ENCODE data around the gene ZNF335. TPM values are rescaled to one million over a fixed set of nuclear protein-coding genes. Genes with fewer than 3 reads are reported as not detected.
A peak's percentile ranks its signal among the peaks of the same experiment; 100 is the strongest.

ZNF335 gene, protein sequence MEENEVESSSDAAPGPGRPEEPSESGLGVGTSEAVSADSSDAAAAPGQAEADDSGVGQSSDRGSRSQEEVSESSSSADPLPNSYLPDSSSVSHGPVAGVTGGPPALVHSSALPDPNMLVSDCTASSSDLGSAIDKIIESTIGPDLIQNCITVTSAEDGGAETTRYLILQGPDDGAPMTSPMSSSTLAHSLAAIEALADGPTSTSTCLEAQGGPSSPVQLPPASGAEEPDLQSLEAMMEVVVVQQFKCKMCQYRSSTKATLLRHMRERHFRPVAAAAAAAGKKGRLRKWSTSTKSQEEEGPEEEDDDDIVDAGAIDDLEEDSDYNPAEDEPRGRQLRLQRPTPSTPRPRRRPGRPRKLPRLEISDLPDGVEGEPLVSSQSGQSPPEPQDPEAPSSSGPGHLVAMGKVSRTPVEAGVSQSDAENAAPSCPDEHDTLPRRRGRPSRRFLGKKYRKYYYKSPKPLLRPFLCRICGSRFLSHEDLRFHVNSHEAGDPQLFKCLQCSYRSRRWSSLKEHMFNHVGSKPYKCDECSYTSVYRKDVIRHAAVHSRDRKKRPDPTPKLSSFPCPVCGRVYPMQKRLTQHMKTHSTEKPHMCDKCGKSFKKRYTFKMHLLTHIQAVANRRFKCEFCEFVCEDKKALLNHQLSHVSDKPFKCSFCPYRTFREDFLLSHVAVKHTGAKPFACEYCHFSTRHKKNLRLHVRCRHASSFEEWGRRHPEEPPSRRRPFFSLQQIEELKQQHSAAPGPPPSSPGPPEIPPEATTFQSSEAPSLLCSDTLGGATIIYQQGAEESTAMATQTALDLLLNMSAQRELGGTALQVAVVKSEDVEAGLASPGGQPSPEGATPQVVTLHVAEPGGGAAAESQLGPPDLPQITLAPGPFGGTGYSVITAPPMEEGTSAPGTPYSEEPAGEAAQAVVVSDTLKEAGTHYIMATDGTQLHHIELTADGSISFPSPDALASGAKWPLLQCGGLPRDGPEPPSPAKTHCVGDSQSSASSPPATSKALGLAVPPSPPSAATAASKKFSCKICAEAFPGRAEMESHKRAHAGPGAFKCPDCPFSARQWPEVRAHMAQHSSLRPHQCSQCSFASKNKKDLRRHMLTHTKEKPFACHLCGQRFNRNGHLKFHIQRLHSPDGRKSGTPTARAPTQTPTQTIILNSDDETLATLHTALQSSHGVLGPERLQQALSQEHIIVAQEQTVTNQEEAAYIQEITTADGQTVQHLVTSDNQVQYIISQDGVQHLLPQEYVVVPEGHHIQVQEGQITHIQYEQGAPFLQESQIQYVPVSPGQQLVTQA (N-terminal part only)
- 17.3 TPM for polyA plus RNA-seq (2013, experiment 1 of 4)
- 17.7 TPM for polyA plus RNA-seq (2013, experiment 2 of 4)
- 14.8 TPM for polyA plus RNA-seq (2013, experiment 3 of 4)
- 15.1 TPM for polyA plus RNA-seq (2013, experiment 4 of 4)

DNA sequence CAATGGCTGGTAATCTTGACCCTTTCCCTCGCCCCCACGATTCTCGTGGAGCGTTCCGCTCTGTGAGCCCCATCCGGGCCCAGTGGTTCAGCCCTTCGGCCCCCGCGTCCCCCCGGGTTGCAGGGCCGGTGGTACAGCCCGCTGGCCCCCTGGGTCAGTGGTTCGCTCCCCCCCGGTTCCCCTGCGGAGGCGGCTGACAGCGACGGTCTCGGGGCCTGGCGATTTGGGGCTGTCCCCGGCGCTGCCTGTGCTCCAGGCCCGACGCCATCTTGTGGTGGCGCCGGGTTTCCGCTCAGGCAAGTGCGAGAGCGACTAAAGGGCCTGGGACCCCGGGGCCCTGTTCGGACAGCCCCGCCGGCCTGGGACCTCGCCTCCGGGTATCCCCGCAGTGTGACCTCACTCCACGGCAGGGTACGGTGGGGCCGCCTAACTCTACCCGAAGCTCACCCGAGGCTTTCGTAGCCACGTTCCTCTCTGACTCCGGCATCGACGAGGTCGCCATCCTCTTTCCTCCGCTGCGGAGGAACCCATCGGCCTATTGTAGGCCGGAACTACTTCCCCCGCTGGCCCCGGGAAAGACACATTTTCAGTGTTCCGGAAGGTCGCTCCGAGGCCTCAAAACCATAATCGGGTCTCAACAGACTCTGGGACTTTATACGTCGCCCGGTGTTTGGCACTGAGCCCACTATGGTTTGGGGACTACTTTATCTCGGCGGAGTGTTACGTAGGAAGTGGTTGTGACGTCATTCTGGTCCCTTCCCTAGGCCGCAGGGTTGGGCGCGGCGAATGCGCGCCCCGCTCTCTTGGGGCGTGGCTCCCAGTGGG is at the start of gene ZNF335:
ZNF335 (minus strand) TSS at position 529 of the 825 bp plus-strand sequence. CDS start 793 bp downstream, outside the sequence.
- peak within 1 kb of the TSS; percentile 100 for H3K27ac ChIP-seq (ENCODE audit: insufficient read depth, low read depth, low read length, poor library complexity, severe bottlenecking)
- H3K36me3 ChIP-seq (ENCODE audit: control insufficient read depth, insufficient read depth, low read length) = peaks cover 6% of the 10 kb centered on the region
- 0% methylated on average over 72 of the region's 72 CpGs for WGBS, 2 experiments

DNA sequence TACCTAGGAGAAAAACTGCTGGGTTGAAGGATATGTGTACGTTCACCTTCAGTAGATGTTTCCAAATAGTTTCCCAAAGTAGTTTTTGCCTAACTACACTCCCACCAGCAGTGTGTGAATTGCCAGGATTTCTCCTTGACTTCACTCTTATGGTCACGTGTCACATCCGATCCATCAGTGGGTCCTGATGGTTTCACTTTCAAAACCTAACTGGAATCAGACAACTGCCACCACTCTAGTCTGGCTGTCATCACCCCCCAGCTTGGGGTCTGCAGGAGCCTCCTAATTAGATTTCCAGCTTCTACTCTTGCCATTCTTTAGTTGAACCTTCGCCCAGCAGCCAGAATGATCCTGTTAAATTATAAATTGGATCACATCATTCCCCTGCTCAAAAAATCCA is 48.6 kb upstream of the ZNF335 start:
- Histone ChIP-seq H3K27ac (ENCODE audit: insufficient read depth, low read depth, low read length, poor library complexity, severe bottlenecking) (no peak overlapping the region), H3K4me3 (ENCODE audit: insufficient read depth, low read depth, low read length) (no peak overlapping the region), H3K9me3 (ENCODE audit: control insufficient read depth, low read length) (no peaks in the 10 kb centered on the region), H3K36me3 (ENCODE audit: control insufficient read depth, insufficient read depth, low read length) (no peaks in the 10 kb centered on the region), H3K4me1 (ENCODE audit: control insufficient read depth, insufficient read depth, low read length) (no peaks in the 10 kb centered on the region), H3K27me3 (ENCODE audit: control insufficient read depth, insufficient read depth, low read length, poor library complexity, severe bottlenecking) (peaks cover 32% of the 10 kb centered on the region)
- 90 to 91% methylated on average over 4 of the region's 4 CpGs for WGBS, 2 experiments

More for the DNA sequence above, at the start of gene ZNF335:
- Histone ChIP-seq H3K9me3 (ENCODE audit: control insufficient read depth, low read length) (no peaks in the 10 kb centered on the region), H3K27me3 (ENCODE audit: control insufficient read depth, insufficient read depth, low read length, poor library complexity, severe bottlenecking) (no peaks in the 10 kb centered on the region), H3K4me1 (ENCODE audit: control insufficient read depth, insufficient read depth, low read length) (no peaks in the 10 kb centered on the region), H3K4me3 (ENCODE audit: insufficient read depth, low read depth, low read length) (peak within 1 kb of the TSS; percentile 93)

DNA sequence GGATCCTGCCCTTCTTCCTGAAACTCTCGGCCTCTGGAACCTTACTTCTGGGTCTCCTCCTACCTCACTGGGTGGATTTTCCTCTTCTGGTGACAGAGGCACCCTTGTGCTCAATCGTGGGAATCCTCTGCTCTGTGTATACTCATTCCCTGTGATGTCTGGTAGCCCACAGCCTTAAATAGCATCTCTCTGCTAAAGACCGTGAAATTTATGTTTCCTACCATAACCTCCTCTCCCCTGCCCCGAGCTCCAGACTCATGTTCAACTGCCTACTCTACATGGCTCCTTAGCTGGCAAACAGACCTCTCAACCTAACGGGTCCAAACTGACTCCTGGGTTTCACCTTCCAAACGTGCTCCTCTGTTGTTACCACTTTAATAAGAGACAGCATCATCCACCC is 46.6 kb upstream of the ZNF335 start:
- no peak overlapping the region for H3K27ac ChIP-seq (ENCODE audit: insufficient read depth, low read depth, low read length, poor library complexity, severe bottlenecking)
- H3K9me3 ChIP-seq (ENCODE audit: control insufficient read depth, low read length) = no peaks in the 10 kb centered on the region
- WGBS, 2 experiments = 84 to 85% methylated on average over 6 of the region's 6 CpGs
- H3K4me1 ChIP-seq (ENCODE audit: control insufficient read depth, insufficient read depth, low read length) = no peaks in the 10 kb centered on the region
- H3K4me3 ChIP-seq (ENCODE audit: insufficient read depth, low read depth, low read length) = no peak overlapping the region
- peaks cover 29% of the 10 kb centered on the region for H3K27me3 ChIP-seq (ENCODE audit: control insufficient read depth, insufficient read depth, low read length, poor library complexity, severe bottlenecking)
- H3K36me3 ChIP-seq (ENCODE audit: control insufficient read depth, insufficient read depth, low read length) = no peaks in the 10 kb centered on the region

DNA sequence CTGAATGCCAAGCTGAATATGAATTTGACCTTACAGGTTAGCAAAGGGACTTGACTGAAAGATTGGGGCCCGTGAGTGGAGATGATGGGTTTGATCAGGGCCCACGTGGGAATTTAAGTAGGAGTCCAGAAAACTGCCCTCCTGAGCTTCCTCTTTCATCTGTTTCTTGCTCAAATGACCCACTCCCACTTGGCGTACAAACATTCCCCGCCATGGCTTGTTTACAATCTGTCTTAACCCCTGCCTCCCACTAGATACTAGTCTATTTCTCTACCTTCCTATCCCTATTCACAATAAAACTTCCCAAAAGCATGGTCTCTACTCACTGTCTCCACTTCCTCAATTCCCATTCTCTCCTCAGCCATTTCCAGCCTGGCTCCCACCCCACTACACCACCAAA is 46.1 kb upstream of the ZNF335 start:
- Histone ChIP-seq H3K4me3 (ENCODE audit: insufficient read depth, low read depth, low read length) (no peak overlapping the region), H3K27ac (ENCODE audit: insufficient read depth, low read depth, low read length, poor library complexity, severe bottlenecking) (no peak overlapping the region), H3K4me1 (ENCODE audit: control insufficient read depth, insufficient read depth, low read length) (no peaks in the 10 kb centered on the region), H3K36me3 (ENCODE audit: control insufficient read depth, insufficient read depth, low read length) (no peaks in the 10 kb centered on the region), H3K9me3 (ENCODE audit: control insufficient read depth, low read length) (no peaks in the 10 kb centered on the region), H3K27me3 (ENCODE audit: control insufficient read depth, insufficient read depth, low read length, poor library complexity, severe bottlenecking) (peaks cover 28% of the 10 kb centered on the region)
- WGBS, 2 experiments = 84 to 91% methylated on average over 4 of the region's 4 CpGs

DNA sequence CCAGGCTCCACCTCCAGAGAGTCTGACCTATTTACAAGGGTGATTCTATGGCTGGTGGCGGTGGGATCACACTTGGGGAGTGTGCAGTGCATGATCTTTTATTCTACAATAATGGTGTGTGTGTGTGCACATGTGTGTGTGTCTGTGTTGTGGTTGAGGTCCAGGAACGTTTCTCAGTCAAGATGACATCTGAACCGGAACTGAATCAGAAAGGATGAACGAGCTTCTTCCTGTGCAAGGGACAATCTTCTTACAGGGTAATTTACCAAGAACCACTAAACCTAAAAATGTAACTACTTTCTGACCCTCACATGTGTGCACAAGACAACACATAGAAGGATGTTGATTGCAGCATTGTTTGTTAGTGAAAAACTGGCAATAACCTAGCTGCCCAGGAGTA is 45.3 kb upstream of the ZNF335 start:
- Histone ChIP-seq H3K36me3 (ENCODE audit: control insufficient read depth, insufficient read depth, low read length) (no peaks in the 10 kb centered on the region), H3K27ac (ENCODE audit: insufficient read depth, low read depth, low read length, poor library complexity, severe bottlenecking) (no peak overlapping the region), H3K9me3 (ENCODE audit: control insufficient read depth, low read length) (no peaks in the 10 kb centered on the region), H3K27me3 (ENCODE audit: control insufficient read depth, insufficient read depth, low read length, poor library complexity, severe bottlenecking) (peaks cover 29% of the 10 kb centered on the region), H3K4me1 (ENCODE audit: control insufficient read depth, insufficient read depth, low read length) (no peaks in the 10 kb centered on the region), H3K4me3 (ENCODE audit: insufficient read depth, low read depth, low read length) (no peak overlapping the region)
- 86% methylated on average over 4 of the region's 4 CpGs for WGBS, 2 experiments

DNA sequence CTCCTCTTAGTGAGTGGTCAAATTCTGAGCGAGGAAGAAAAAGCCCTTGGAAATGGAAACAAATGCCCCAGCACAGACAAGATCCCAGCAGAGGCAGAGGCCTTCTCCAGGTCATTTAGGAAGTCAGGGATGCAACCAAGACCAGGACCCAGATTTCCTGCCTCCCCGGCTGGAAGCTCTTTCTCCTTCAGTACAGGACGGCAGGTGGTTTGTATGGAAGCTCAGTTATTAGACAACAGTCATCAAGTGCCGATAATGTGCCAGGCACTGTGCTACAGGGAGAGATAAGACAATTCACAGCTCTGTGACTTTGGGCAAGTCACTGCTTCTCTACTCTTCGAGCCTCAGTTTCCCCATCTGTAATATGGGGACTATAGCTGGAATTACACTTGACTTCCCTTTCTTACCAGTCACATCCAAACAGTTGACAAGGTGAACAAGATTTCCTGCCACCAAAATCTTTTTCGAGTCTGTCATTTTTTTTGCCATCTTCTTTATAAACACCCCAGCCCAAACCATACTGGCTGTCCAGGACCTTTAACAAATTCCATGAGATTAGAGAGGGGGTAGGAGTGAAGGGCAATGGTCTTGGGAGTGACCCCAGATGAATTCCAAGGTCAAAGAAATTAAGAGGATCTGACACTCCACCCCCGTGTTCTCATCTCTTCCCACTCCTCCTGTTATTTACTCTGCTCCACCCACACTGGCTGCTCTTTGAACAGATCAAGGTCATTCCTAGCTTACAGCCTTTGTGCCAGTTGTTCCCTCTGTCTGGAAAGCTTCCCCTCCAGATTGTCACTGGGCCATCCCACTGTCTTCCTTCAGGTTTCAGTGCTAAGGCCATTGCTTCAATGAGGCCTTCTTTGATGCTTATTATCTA is 42.8 kb upstream of the ZNF335 start:
- WGBS, 2 experiments = 81 to 82% methylated on average over 7 of the region's 7 CpGs
- H3K27me3 ChIP-seq (ENCODE audit: control insufficient read depth, insufficient read depth, low read length, poor library complexity, severe bottlenecking) = peaks cover 31% of the 10 kb centered on the region
- no peak overlapping the region for H3K27ac ChIP-seq (ENCODE audit: insufficient read depth, low read depth, low read length, poor library complexity, severe bottlenecking)
- H3K36me3 ChIP-seq (ENCODE audit: control insufficient read depth, insufficient read depth, low read length) = no peaks in the 10 kb centered on the region
- no peaks in the 10 kb centered on the region for H3K9me3 ChIP-seq (ENCODE audit: control insufficient read depth, low read length)
- no peak overlapping the region for H3K4me3 ChIP-seq (ENCODE audit: insufficient read depth, low read depth, low read length)
- H3K4me1 ChIP-seq (ENCODE audit: control insufficient read depth, insufficient read depth, low read length) = no peaks in the 10 kb centered on the region

DNA sequence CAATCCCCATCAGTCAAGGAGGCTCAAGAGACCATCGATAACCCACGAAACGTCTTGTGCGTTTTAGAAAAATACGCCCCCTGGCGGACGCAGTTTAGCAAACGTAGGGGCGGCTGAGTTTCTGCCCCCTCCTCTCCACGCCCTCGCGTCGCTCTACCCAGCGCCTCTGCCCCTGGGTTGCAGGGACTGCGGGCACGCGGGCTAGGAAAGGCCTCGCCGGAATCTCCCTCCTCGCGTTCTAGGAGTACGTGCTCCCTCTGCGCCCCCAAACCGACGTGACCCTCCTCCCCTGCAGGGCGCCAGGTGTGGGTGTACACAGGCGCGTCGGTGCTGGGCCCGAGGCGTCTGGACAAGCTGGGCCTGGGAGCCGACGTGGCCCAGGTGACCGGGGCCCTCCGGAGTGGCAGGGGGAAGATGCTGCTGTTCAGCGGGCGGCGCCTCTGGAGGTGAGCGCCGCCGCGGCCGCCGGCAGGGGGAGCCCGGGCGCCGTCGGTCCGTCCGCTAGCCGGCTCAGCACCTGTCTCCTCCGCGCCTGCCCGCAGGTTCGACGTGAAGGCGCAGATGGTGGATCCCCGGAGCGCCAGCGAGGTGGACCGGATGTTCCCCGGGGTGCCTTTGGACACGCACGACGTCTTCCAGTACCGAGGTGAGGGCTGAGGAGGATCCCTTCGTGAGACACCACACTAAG is 42.0 kb upstream of the ZNF335 start:
- Histone ChIP-seq H3K27me3 (ENCODE audit: control insufficient read depth, insufficient read depth, low read length, poor library complexity, severe bottlenecking) (peaks cover 31% of the 10 kb centered on the region), H3K27ac (ENCODE audit: insufficient read depth, low read depth, low read length, poor library complexity, severe bottlenecking) (no peak overlapping the region)
- WGBS, 2 experiments = 1 to 2% methylated on average over 67 of the region's 67 CpGs

DNA sequence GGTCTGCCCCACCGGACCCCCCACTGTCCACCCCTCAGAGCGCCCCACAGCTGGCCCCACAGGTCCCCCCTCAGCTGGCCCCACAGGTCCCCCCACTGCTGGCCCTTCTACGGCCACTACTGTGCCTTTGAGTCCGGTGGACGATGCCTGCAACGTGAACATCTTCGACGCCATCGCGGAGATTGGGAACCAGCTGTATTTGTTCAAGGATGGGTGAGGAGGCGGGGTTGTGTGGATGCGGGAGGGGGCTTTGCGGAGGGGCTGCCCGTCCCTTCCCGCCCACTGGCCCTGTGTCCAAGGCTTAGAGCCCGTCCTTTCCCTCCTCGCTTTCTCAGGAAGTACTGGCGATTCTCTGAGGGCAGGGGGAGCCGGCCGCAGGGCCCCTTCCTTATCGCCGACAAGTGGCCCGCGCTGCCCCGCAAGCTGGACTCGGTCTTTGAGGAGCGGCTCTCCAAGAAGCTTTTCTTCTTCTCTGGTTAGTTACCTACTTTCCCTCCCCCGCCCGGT is 41.4 kb upstream of the ZNF335 start:
- H3K27me3 ChIP-seq (ENCODE audit: control insufficient read depth, insufficient read depth, low read length, poor library complexity, severe bottlenecking) = peaks cover 31% of the 10 kb centered on the region
- H3K4me1 ChIP-seq (ENCODE audit: control insufficient read depth, insufficient read depth, low read length) = peaks cover 3% of the 10 kb centered on the region
- no peaks in the 10 kb centered on the region for H3K36me3 ChIP-seq (ENCODE audit: control insufficient read depth, insufficient read depth, low read length)
- H3K27ac ChIP-seq (ENCODE audit: insufficient read depth, low read depth, low read length, poor library complexity, severe bottlenecking) = no peak overlapping the region
- H3K4me3 ChIP-seq (ENCODE audit: insufficient read depth, low read depth, low read length) = peak overlapping the region; percentile 23
- 39 to 41% methylated on average over 28 to 29 of the region's 29 CpGs for WGBS, 2 experiments
- no peaks in the 10 kb centered on the region for H3K9me3 ChIP-seq (ENCODE audit: control insufficient read depth, low read length)

More for the DNA sequence above, 42.0 kb upstream of the ZNF335 start:
- H3K36me3 ChIP-seq (ENCODE audit: control insufficient read depth, insufficient read depth, low read length) = no peaks in the 10 kb centered on the region
- H3K4me3 ChIP-seq (ENCODE audit: insufficient read depth, low read depth, low read length) = peak overlapping the region; percentile 23
- no peaks in the 10 kb centered on the region for H3K4me1 ChIP-seq (ENCODE audit: control insufficient read depth, insufficient read depth, low read length)
- no peaks in the 10 kb centered on the region for H3K9me3 ChIP-seq (ENCODE audit: control insufficient read depth, low read length)

Data from ectodermal cell (in vitro differentiated cells).